NCI-H1092 treated with DMSO at 0.1 percent for 48 hours (cell line): ENCODE results near the gene SEMA6C.

Experiments
- DNase-seq: peaks from one replicate; lab custom pipeline; 2025; lab: John Stamatoyannopoulos, UW

Gene SEMA6C

DNA sequence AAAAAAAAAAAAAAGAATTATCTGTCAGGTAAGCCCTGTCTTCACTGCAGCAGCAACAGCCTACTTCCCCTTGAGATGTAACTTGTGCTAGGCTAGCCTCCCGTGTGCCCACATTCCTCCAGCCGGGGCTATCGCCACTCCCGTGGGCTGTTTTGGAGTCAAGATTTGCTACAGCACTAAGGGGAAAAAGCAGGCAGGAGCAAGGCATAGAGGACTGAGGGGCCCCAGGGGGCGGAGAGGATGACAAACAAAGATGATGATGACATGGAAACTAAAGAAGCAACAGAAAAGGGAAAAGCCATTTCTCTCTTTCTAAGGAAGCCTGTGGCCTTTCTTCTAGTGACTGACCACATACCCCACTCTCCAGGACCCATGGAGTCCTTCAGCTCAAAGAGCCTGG lies 11.9 kb upstream of the SEMA6C start:
- no peak for DNase-seq

DNA sequence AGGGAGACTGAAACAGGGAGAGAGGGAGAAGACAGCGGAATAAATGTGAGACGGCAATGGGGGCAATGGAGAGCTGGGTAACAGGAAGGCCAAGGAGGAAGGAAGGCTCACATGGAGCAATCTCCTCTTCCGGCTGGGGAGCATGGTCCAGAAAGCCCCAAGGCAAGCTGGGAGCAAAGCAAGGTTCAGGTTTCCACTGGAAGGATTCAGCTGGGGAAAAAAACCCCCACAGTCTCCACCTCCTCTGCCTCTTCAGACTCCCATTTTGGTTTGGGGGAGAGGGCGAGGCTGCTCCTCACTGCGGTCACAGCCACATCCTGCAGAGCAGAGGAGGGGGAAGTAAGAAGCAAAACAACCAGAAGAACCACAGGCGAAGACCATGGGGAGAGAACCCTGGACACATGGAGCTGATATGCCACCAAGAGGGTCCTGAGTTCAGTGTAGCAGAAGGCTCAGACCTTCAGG lies 10.7 kb upstream of the SEMA6C start:
- no peak for DNase-seq

DNA sequence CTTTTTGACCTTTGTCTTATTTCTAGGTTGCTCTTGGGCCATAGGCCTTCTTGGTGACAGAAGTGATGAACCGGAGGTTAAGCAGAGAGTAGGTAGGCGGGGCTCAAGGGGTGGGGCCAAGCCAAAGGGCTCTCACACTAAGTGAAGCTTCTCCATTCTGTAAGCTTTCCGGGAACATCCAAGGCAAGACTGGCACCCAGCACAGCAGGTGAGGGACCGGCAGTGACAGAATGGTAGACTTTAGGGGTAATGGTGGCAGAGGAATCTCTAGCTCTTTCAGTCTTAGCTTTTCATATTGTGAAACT lies 10.0 kb upstream of the SEMA6C start, which contains the start of gene TNFAIP8L2:
Gene TNFAIP8L2 (plus strand): TSS at position 135 of the 305 bp plus-strand sequence. CDS start 2,049 bp downstream, outside the sequence.
- DNase-seq, result no peak

DNA sequence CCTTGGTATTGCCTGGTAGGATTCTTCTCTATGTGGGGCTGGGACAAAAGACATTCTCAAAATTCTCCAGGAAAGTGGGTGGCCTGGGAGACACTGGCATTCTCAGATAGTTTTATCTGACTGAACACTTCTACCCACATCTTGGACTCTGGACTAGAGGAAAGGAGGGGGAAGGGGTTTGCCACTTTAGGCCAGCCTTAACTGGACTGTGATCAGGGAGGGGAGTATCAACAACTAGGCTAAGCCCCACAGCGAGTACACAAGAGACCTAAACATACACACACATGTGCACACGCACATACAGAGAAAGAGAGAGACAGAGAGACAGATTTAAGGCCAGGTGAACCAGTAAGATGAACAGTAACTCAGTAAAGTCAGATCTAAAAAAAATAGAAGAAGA lies 1.2 kb upstream of the SEMA6C start:
- no peak for DNase-seq

DNA sequence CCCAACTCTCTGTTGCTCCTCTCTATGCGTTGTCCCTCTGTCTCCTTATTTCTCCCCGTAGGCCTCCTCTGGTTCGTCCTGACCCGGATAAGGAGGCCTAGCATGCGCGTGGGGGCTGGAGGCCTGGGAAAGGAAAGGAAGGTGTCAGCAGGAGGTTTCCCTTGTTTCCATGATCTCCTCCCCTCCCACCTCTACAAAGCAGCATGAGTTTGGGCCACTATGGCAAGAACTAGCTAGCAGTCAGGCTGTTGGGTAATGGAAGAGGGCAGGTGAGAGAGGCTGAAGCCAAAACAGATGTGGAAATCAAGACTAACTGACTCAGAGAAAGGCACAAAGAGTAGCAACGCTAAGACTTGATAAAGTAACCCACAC lies 687 bp upstream of the SEMA6C start:
- no peak for DNase-seq

DNA sequence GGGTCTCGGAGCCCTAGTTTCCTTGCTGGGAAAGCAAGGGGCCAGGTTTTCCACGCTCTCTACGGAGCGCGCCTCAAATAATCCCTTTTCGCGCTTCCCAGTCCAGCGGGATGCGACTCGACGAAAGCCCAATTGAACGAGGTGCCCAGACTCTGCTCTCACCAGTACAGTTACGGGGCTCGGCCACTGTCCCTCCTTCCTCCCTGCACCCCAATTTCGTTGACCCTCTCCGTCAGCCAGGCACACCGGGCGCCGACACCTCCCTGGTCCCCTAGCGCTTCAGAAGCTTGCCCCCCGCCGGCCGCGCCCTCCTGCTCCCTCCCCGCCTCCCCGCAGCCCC lies 389 bp downstream of the SEMA6C start:
- DNase-seq, result no peak

DNA sequence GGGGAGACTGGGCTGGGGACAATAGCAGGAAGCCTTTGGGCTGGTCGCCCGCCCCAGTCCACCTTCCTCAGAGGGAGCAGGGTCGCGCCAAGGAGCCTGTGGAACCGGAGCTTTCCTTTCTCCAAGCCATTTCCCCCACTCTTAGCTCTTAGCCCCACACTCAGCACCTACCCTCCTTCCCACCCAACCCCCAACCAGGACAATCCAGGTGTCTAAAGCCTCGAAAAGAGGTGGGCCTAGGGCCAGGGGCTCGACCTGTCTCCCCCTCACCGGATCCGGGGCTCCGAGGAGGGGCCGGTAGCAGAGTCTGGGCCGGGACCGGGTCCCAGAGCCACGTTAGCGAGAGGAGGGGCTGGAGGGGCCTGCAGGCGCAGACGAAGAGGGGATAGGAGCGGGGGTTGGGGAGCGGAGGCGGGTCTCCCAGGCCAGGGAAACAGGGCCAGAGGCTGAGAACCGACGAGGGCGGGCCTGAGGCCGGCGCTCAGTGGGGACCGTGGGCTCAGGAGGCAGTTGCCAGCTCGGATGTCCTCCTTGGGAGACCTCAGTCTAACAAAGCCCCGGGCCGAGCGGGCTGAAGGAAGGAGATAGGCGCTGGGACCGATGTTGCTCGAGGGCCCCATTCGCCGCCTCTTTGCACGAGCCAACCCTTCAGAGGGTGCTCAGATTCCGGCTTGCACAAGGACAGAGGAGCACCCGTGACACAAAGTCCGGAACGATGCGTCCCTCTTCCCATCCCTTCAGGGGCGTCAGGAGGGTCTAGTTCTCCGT lies 943 bp downstream of the SEMA6C start:
- DNase-seq, result peak; percentile 32

DNA sequence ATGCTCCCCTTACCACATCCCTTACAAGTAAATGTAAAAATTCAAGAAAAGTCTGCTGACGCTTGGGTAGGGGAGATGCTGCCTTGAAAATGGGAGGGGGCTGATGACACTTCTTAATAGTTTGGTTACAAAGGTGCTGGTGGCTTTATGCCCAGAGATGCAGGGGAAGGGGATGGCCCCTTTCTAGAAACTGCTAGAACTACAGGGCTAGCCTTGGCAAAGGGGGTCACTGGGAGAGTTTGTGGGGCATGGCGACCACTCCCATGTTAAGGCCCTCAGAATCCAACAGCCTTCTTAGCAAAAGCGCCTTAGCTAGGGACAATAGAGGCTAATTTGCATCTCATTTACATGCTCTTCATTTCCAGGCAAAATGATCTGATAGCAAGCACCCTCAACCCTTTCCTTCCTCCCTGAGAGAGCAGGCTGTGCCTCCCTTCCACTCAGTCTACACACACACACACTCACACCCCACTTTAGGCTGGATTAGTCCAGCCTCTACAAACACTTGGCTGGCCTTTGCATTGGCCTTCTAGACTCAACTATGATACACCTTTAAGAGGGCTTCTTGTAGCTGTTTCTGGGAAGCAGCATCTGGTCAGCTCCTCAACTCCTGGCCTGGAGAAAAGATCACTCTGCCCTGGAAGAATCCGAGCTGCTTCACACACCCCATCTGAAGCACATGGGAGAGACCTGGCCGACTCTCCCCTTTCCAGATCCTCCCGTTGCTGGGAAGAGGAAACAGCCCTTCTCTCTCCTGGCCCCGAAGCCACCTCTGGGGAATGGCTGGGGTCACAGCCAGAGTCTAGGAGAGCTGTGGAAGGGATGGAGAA lies 1.7 kb downstream of the SEMA6C start:
- no peak for DNase-seq

DNA sequence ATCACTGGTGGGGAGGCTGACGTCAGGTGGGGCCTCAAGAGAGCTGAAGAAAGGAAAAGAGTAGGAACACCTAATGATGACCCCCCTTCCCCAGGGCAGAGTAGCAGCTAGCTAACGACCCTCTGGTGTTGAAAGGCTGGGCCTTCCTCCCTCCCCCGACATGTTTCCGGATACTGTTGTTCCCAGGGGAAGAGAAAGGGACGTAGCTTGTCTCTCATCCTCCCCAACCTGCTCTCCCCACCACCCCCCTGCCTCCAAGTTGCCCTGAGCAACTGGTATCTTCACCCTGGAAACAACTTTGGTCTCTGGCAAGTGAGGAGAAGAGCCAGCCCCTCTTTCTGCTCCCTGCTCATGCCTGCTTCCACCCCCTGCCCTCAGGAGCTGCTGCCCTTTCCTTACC lies 2.4 kb downstream of the SEMA6C start:
- no peak for DNase-seq

DNA sequence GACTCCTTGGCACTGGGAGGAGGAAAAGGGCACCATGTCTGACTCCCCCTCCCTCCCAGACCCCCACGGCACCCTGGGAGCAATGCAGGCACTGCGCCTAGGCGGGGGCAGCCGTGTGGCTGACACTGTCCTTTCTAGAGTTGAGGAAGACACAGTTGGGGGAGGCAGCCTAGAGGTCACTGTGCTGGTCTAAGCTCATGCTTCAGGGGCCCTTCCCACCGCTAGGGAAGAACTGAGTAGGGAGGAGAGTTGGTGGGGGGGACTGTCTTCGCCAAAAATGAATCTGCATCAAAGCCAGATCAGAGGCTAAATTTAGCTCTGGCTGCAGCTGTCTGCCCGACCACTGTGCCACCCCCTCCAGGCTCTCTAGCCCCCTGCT lies 3.4 kb downstream of the SEMA6C start:
- no peak for DNase-seq

DNA sequence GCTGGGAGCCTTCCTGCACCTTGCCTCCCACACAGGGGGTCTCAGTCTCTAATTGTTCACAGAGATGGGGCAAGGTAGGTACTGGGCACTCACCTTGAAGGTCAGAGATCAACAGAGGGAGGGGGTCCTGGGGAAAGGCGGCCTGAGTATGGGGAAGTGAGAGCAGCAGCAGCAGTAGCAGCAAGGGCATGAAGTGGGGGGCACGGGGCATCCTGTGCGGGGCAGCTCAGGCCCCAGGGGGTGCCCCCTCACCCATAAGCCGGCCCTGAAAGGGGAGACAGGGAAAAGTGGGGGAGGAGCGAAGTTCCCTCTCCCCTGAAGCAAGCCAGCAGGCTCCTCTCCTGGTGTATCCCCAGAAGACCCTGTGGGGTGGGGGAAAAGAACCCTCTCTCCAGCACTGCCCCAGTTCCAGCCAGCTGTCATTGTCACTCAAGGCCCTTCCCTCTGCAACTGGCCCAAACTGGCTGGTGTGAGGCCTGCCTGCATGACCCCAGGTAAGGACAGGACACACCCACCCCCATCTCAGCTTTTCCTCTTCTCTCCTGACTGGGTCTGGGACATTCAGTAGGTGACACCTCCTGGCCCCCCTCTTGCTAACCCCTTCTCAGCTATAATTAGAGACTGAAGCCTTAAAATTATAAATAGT lies 3.9 kb downstream of the SEMA6C start:
- no peak for DNase-seq

DNA sequence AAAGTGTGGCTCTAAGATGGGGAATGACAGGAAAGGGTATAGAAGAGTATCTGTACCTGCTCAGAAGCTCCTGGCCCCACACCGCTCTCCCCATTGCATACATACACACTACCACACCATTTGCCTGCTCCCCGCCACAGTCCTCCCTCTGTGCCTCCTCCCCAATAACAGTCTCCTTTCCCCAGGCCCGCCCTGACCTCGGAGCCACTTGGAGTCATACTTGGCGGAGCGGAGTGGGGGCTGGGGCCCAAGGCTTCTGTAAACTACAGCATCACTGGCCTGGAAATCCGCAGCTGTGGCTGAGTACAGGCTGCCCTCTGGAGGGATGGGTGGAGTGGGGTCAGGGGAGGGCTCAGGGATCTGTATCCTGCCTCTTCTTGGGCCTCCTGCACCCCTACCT lies 8.6 kb downstream of the SEMA6C start:
- DNase-seq, result no peak

DNA sequence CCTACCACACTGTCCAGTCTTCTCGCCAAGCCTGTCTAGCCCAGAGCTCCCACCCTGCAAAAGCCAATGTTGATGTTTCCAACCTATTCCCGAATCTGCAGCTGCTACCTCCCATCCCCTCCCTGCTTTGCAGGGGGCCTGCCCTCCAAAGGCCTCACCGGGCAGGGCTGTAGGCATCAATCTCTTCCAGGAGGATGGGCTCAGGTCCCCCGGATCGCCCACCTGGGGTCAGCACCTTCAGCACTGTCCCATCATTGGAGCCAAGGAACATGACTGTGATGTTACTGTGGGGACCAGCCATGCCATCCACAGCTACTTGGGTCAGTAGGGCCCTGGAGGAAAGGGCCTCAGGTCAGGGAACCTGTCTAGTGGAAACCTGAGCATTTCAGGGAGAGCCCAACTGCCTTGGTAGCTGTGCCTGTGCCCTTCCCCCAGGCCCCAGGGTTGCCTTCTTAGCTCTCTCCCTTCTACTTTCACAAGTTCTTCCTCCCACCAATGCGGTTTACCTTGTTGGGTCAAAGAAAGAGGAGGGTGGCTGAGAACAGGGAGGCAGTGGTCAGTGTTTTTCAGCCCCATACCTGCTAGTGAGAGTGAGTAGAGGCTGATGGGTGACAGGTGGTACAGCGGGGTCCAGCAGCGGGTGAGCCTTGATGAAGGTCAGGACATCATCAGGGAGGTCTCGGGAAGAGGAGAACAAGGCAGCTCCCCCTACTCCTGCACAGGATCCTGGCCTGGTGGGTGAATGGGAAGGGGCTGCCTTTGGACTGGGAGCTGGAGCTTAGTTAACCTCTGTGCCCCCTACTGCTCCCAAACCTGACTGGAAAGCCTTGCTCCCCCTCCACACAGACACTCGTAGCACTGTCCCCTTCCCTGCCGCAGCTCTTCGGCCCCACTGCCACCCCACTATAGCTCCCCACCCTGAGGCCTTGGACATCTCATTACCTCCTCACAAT lies 10.7 kb downstream of the SEMA6C start:
- no peak for DNase-seq

DNA sequence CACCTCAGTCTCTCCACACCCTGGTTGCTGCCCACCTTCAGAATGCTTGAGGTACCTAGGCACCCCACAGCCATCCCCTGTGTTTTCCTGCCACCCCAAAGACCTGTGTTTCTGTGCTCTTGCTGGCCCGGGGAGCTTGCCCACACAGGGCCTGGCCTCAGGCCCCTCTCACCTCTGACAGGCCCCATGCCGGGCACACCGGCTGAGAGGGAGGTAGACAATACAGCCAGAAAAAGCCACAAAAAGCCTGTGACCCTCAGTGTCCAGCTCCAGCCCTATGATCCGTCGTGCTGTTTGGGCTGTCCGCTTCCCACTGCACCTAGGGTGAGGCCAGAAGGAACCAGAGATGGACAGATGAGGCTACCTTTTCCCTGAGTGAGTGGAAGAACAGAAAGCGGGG lies 11.4 kb downstream of the SEMA6C start:
- no peak for DNase-seq

DNA sequence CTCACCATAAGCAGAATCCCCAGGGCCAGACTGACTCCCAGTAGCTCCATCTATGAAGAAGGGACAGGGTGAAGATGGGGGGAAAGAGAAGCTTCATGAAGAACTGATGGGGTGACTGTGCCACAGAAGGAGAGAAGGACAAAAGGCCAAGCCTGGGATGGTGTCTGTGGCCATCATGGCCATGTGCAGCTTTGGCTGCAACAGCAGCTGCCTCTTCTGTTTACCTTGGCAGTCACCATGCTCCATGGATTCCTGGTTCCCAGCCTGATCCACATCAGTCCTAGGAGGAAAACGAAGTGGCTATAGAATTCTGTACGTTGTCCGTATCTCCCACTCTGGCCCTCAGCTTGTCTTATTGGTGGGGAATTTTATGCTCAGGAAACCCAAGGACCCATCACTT lies 12.0 kb downstream of the SEMA6C start:
- DNase-seq, result peak; percentile 4

DNA sequence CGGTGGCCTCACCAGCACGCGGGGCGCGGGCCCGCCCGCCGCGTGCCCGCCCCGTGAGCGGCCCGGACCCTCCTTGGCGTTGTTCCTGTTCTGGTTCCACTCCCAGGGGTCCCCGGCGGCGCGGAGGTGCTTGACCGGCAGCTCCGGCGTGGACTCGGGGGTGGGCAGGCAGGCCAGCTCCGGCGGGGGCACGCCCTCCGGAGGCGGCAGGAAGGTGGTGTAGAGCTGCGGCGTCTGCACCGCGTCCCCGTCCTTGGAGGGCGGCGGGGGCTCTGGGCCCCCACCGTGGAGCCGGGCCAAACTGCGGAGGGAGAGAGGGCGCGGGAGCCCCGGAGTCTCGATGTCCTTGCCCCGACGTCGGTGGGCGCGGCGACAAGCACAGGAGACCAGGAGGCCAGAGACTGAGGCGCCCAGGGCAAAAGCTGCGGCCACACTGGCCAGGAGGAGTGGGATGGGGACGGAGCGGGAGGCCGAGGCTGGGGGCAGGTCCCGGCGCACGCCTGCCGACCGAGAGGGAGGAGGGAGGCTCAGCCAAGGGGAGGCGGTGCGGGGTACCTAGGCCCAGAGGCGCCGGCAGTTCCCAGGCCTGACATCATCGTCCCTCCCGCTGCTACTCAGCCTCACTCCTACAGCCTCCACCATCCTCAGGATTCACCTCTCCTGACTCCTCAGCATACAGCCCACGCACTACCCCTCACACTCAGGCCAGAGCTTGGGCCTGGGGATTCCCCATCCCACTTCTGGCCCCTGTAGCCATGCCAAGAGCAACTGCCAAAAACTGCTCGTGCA lies 13.2 kb downstream of the SEMA6C start:
- no peak for DNase-seq

DNA sequence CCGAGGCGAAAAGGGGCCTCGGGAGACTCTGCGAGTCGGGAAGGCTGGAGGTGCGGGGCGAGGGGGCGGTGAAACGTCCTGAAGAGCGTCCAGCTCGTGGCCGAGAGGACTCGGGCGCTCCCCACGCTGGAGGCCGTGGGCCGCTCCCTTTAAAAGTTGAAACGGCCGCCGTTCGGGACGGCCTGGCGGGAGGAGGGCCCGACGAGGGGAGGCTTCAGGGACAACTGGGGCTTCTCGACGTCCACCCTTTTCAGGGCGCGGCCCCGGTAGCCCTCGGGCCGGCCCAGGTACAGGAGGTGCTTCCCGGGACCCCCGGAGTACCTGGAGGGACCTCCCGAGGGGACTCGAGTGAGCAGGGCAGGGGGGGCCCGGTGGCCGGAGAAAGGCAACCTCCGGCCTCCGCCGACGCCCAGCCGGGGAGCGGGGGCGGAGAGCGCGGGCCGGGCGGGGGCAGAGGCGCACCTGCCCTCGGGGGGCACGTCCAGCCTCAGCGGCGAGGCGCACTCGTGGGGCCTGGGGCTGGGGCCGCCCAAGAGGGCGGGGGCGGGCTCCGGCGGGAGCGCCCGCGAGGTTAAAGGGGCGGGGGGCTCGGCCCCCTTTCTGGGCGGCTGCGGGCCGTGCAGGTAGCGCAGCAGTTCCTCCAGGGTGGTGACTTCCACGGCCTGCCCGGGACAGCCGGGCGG lies 14.0 kb downstream of the SEMA6C start:
- no peak for DNase-seq

DNA sequence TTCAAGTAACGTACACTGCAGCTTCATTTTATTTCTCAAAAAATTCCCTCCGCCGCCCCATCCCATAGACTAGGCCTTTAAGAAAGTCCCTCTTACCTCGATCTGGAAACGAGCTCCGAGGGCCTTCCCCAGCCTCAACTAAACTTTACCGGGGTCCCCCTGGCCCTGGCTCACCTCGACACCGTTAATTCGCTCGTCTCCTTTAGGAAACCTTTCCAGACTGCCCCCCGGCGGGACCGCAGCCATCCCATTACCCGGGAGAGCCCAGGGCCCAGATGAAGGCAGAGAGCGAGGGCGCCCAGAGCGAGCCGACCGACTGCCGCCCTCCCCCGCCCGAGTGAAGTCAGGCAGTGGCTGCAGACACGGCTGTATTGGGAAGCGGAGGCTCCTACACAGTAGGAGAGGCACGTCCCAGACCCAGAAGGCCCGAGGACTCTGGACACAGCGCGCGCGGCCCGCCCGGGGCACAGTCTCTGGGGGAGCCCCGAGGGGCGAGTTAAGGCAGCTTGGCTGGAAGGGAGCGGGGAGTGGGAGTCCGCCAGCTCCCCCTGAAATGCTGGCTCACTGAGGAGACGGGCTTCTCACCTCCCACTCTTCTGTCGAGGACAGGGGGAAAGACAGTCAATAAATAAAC lies 14.6 kb downstream of the SEMA6C start:
- DNase-seq, result no peak

DNA sequence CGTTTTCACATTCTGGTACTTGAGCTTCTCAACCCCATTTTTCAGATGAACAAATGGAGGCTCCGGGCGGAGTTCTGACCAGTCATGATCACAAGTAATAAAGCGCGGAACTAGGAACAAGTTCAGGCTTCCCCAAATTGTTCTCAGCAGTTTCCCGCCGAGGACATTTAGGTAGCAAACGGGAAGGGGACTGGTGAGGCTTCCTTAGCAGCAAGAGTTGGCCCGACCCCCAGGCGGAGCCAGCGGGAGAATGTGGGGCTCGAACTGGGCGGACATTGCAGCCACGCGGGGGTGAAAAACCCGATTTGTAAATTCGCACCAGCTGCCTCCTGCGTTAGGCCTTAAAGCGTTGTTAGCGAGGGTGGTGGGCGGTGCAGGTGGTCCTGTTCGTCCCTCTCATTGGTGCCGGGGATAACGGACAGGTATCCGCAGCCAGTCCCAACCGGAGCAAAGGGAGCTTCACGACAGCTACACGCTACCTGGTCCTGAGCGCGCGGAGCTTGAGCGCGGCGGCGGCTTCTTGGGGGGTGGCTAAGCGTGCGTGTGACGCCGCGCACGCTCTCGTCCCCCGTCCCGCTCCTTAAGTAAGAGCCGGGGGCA lies 15.3 kb downstream of the SEMA6C start:
- DNase-seq, result peak; percentile 89

DNA sequence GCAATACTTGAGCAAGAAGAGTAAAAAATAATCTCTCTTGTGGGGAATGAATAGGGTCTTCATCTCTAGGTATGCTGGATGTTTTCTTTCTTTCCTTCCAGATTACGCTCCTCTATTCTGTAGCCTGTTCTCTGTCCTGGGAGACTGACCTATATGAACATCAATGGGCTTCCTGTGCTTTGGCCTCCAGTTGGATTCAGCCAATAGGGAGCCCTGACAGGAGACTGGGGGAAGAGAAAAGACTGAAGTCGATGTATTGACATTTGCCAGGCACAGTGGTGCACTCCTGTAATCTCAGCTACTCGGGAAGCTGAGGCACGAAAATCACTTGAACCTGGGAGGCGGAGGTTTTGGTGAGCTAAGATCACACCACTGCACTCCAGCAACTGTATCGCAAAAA lies 17.6 kb downstream of the SEMA6C start:
- no peak for DNase-seq
